Measurements from ENCODE around the gene TACR2. TPM values are rescaled to one million over a fixed set of nuclear protein-coding genes. Genes with fewer than 3 reads are reported as not detected.

Gene TACR2
- total RNA-seq, 2 donors from 2014 or later = 0.24 to 0.41 TPM

GRCh38 chr10:69353977-69354635 lies 62.6 kb downstream of the TACR2 start:
- TF ChIP-seq CTCF (IDR thresholded peaks at IDR 0.05) = no peak
- Histone ChIP-seq H3K27me3 (no peaks in the 10 kb centered on the region), H3K9me3 (no peaks in the 10 kb centered on the region), H3K27ac (no peak overlapping the region), H3K36me3 (no peaks in the 10 kb centered on the region), H3K4me3 (no peak overlapping the region), H3K4me1 (peaks cover 0 to 42% of the 10 kb centered on the region in 2 donors)
- DNase-seq (ENCODE audit: low spot score) = no peak

Other genes with a start within 250 kb of the TACR2 start
- gene SUPV3L1, start 236.7 kb downstream of the TACR2 start, total RNA-seq = 10 to 100 TPM; 20.8 to 27.2 TPM
- gene HKDC1, start 196.6 kb downstream of the TACR2 start, total RNA-seq = under 1 TPM in 1 of 2 donors, not detected in 1; 0.35 TPM
- gene HK1, start 138.4 kb downstream of the TACR2 start, total RNA-seq = 100 to 1,000 TPM; 186 to 228 TPM
- gene TSPAN15, start 34.5 kb upstream of the TACR2 start, total RNA-seq = 1 to 10 TPM; 6.6 to 7.7 TPM
- gene NEUROG3, start 156.5 kb upstream of the TACR2 start, total RNA-seq = not detected
- 1 to 10 TPM; 2.1 to 3.5 TPM for gene FAM241B, start 213.3 kb upstream of the TACR2 start, total RNA-seq

Data from right atrium auricular region (tissue), 2 donors.